ENCODE results near the gene NEK4. TPM values are rescaled to one million over a fixed set of nuclear protein-coding genes. Genes with fewer than 3 reads are reported as not detected.
A peak's percentile ranks its signal among the peaks of the same experiment; 100 is the strongest.

Gene NEK4
- total and polyA plus RNA-seq, 2 of the 13 experiments (the other 11 are each of a cell fraction or from before 2014, with no cell fraction given): 16.5 to 38.0 TPM

DNA sequence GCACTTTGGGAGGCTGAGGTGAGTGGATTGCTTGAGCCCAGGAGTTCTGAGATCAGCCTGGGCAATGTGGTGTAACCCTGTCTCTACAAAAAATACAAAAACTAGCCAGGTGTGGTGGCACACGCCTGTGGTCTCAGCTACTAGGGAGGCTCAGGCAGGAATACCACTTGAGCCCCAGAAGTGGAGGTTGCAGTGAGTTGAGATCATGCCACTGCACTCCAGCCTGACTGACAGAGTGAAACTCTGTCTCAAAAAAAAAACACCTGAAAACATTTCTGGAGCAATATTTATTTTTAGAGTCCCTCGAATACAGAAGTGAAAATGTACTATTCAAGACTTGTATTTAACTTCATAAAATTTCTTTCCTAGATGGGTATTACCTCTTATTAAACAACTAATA, 60.2 kb downstream of the NEK4 start:
- 98% methylated on average over 2 of the region's 2 CpGs for WGBS (ENCODE audit: low lambda C conversion rate)
- ATAC-seq (no peak), FAIRE-seq (no peak), DNase-seq (ENCODE audit: low spot score) (no peak)
- TF ChIP-seq ZNF766 (CRISPR knock-in tag; IDR thresholded peaks at IDR 0.05; ENCODE audit: borderline replicate concordance): no peak
- no peak for TF ChIP-seq CBFB (CRISPR knock-in tag; IDR thresholded peaks at IDR 0.05)
- TF ChIP-seq RELA (CRISPR knock-in tag; IDR thresholded peaks at IDR 0.05): no peak
- no peak for TF ChIP-seq NFE2 (CRISPR knock-in tag; IDR thresholded peaks at IDR 0.05)
- TF ChIP-seq, protein P1, sequence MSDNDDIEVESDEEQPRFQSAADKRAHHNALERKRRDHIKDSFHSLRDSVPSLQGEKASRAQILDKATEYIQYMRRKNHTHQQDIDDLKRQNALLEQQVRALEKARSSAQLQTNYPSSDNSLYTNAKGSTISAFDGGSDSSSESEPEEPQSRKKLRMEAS (IDR thresholded peaks at IDR 0.05): no peak
- TF ChIP-seq, protein P2, sequence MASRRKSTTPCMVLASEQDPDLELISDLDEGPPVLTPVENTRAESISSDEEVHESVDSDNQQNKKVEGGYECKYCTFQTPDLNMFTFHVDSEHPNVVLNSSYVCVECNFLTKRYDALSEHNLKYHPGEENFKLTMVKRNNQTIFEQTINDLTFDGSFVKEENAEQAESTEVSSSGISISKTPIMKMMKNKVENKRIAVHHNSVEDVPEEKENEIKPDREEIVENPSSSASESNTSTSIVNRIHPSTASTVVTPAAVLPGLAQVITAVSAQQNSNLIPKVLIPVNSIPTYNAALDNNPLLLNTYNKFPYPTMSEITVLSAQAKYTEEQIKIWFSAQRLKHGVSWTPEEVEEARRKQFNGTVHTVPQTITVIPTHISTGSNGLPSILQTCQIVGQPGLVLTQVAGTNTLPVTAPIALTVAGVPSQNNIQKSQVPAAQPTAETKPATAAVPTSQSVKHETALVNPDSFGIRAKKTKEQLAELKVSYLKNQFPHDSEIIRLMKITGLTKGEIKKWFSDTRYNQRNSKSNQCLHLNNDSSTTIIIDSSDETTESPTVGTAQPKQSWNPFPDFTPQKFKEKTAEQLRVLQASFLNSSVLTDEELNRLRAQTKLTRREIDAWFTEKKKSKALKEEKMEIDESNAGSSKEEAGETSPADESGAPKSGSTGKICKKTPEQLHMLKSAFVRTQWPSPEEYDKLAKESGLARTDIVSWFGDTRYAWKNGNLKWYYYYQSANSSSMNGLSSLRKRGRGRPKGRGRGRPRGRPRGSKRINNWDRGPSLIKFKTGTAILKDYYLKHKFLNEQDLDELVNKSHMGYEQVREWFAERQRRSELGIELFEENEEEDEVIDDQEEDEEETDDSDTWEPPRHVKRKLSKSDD (CRISPR knock-in tag; IDR thresholded peaks at IDR 0.05; ENCODE audit: low read depth): no peak
- intact Hi-C loops (cut with micrococcal nuclease; ENCODE audit: unreplicated experiment): no loop called here
- CTCF ChIA-PET (ENCODE audit: low intra/inter-chr PET ratio, low total read pairs): no interaction called here
- Histone ChIP-seq H3K9ac (ENCODE audit: insufficient read depth, low read depth, low read length) (no peak overlapping the region), H4K20me1 (ENCODE audit: insufficient read depth, low read length) (no peaks in the 10 kb centered on the region), H3K9me3 (ENCODE audit: low read length) (no peaks in the 10 kb centered on the region), H3K36me3 (replicated peaks in 1 of 2; ENCODE audit: control insufficient read depth in 1 of 2, insufficient read depth in 2 of 2, low read length in 2 of 2) (peaks cover 1 to 3% of the 10 kb centered on the region in 2 experiments; a peak in 1 of 5 replicates), H3K27me3 (ENCODE audit: control insufficient read depth in 1 of 2, insufficient read depth in 2 of 2, low read length in 2 of 2) (no peaks in the 10 kb centered on the region; a peak in 1 of 5 replicates), H2AFZ (ENCODE audit: low read length) (no peak overlapping the region), H3K4me3 (replicated peaks in 1 of 3; ENCODE audit: insufficient read depth in 1 of 3, low read depth in 2 of 3, low read length in 3 of 3) (no peak overlapping the region), H3K4me1 (ENCODE audit: insufficient read depth, low read length) (peaks cover 49% of the 10 kb centered on the region), H3K79me2 (ENCODE audit: insufficient read depth, low read length) (peaks cover 23% of the 10 kb centered on the region), H3K4me2 (ENCODE audit: low read depth, low read length) (no peak overlapping the region), H3K27ac (ENCODE audit: extremely low read length, insufficient read depth, low read length) (peak overlapping the region; percentile 15)
- POLR2A ChIA-PET: interaction anchor here (1.4 kb wide), 1 partner anchor 13 kb away, joined by 4 read pairs; no protein-coding TSS in a partner anchor
- in situ Hi-C loops (cut with HindIII; ENCODE audit: extremely low pct_ligation_motif_present, low pct_unique_long_range_greater_than_20kb): no loop called here
- no TSS peak for BruUV-seq (replicated peaks)

All from HepG2 (cell line).